Left colon (tissue), 2 donors: ENCODE results near the gene ST14. TPM values are rescaled to one million over a fixed set of nuclear protein-coding genes. Genes with fewer than 3 reads are reported as not detected.
A peak's percentile ranks its signal among the peaks of the same experiment; 100 is the strongest.

Experiments used
- ATAC-seq: fragments of 200-7000 bp; cut with Tn5 transposase; one replicate; pipeline ENCODE4 v1.9.1; 2020; ENCODE audit warnings: mild to moderate bottlenecking, moderate library complexity
- DNase-seq, 2 donors: peaks; one replicate each; pipeline ENCODE4 v3.0.0-alpha.2; 2020
- intact Hi-C, 2 donors: fragments of 100-400 bp; cut with DNase I in 1 of 2; cut with micrococcal nuclease in 1 of 2; formaldehyde crosslinking; loops; one replicate each; pipeline versions ENCODE4 v1.11.2 to v1.14.0; 2022; cut with DNase I, micrococcal nuclease
- total RNA-seq, 2 donors: library from RNA; stranded (reverse); fragmentation: NEBNext Ultra II Directional; extraction: Animal tissue kit (Norgen Biotek cat#: 25700); gene quantifications; one replicate each; pipeline ENCODE4 v1.2.1, GENCODE V29; 2021
- donor health status: DM: no; HTN: no; CAD: no.
- donor health status: DM: yes; HTN: yes; CAD: no.

The ST14 gene
- total RNA-seq, 2 donors from 2014 or later, result 499 to 535 TPM

DNA sequence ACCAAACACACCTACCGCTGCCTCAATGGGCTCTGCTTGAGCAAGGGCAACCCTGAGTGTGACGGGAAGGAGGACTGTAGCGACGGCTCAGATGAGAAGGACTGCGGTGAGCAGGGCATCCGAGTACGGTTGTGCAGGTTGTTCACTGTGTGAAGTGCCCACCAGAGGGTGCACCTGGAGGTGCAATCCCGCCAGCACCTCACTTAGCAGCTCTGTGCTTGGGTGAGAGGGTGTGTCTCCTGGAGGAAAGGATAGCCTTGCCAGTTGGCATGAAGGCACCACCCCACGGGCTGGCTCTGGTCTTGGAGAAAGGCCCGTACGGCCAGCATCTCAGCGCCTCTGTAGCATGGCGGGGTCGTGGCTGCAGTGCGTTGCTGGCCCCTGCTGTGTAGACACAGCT lies 39.4 kb downstream of the ST14 start:
- DNase-seq (no peak), ATAC-seq (no peak)
- intact Hi-C loops, result no loop called here

DNA sequence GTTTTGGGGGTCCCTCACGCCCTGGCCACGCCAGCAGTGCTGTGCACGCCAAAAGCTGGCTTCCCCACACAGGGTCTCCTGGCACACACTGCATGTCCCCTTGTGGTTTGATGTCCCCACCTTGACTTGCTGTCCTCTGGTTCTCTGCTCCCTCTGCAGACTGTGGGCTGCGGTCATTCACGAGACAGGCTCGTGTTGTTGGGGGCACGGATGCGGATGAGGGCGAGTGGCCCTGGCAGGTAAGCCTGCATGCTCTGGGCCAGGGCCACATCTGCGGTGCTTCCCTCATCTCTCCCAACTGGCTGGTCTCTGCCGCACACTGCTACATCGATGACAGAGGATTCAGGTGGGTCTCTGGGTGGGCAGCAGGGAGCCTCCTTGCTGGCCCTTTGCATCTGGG lies 40.2 kb downstream of the ST14 start:
- ATAC-seq (no peak), DNase-seq (no peak)
- intact Hi-C loops, result no loop called here

DNA sequence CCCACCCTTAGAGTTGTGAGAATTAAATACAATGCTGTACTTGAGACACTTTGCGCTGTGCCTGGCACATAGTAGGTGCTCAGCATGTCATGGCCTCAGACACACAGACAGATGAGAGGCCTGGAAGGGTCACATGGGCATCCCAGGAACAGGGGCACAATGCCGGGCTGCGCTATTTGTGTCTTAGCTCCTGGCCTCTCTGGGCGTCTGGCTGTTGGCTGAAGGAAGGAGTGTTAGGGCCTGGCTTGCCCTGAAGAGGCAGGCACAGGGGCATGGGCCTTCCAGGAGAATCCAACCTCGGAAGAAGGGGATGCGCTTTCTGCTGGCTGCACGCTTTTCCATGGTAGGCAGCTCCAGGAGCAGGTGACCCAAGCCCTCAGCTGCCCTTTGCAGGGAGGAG lies 41.4 kb downstream of the ST14 start:
- DNase-seq (no peak), ATAC-seq (no peak)
- intact Hi-C loops, result no loop called here

DNA sequence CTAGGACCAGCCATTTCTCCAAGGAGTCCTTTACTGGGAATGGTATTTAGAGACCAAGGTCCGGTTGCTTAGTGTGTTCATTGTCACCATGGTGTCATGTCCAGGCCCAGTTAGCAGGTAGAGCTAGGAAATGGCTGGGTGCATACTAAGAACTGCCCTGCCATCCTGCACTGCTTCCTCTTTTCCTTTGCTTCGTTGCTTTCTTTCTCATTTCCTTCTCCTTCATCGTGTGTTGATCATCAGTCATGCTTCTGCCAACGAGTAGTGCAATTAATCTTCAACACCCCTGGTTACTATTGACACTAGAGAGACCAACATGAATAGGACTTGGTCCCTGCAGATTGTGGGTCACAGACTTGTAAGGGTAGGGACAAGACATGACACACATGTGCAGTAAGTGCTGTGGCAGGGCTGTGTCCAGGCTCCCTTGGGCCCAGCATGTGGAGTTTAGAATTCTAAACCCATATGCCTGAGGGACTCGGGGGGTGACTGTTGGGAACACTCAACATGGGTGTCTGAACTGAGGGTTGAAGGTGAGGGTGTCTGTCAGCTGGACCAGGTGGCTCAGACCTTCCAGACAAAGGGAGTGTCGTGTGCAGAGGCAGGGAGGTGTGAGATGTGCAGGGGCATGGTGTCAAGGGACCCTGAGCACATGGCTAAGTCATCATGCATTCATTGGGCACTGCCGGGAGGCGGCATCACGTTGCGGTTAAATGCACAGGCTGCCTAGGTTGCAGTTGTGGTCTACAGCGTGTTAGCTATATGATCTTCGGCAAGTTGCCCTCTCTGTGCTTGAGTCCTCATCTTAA lies 42.6 kb downstream of the ST14 start:
- no peak for ATAC-seq
- DNase-seq, result no peak
- intact Hi-C loops, result no loop called here

DNA sequence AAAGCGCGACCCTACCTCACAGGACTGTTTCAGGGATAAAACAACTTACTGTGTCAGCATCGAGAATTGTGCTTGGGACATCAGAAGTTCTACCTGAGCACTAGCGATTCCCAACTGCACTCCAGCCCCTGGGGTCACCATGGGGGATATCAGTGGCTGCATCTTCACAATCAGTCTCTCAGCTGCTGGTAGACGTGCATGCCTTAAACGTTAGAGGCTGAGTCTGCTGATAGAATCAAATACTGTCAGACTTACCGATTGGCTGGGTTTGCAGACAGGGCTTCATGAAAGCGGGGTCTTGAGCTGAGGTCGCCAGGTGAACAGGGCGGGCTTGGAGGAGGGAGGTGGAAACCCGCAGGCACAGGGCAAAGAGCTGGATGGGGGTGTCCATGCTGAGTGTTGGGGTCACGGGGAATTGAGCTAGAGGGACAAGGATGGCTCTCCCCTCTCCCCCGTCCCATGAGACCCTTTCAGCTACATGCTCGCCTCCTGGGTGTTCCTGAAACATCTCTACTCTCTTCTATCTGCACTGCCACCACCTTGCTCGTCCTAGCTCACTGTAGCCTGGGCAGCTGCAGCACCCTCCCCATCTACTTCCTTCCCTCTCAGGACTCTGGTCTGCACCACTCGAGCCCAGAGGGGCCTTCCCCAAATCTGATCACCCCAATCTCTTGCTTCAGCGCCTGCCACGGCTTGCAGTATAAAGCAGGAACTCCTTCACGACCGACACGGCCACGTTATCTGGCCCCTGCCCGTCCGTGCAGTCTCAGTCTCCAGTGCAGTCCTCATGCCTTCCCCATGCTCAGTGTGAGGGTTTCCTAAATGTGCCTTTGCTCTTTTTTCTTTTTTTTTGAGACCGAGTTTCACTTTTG lies 43.5 kb downstream of the ST14 start:
- intact Hi-C loops, result no loop called here
- DNase-seq (peak; percentile 9 to 19), ATAC-seq (no peak)

DNA sequence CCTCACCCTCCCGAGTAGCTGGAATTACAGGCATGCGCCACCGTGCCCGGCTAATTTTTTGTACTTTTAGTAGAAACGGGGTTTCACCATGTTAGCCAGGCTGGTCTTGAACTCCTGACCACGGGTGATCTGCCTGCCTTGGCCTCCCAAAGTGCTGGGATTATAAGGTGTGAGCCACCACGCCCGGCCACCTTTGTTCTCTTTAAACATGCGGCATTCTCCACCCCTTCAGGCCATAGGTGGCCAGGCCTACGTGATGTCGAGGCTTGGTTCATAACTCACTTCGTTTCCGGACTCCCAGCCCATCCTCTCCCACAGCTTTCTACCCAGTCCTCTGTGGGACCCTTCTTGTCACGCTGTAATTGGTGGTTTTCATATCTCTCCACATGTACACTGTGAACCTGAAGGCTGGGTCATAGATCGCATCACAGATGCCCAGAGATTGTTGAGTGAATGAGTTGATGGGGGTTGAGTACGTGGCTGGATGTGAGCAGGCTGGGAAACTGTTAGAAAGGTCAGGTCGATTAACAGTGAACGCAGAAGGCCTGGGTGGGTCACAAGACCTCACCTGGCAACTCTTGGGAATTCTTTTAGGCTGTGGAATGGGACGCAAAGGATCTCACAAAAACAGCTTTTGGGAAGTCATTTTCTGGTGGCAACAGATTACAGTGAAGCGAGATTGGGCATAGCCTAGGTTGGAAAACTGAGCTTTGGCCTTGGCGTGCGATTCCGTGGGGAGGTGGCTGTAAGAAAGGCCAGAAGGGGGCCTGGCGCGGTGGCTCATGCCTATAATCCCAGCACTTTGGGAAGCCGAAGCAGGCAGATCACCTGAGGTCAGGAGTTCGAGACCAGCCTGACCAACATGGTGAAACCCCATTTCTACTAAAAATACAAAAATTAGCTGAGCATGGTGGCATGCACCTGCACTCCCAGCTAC lies 44.5 kb downstream of the ST14 start:
- ATAC-seq, result peak; percentile 45
- intact Hi-C loops, result no loop called here
- DNase-seq, result peak; percentile 16 to 47

DNA sequence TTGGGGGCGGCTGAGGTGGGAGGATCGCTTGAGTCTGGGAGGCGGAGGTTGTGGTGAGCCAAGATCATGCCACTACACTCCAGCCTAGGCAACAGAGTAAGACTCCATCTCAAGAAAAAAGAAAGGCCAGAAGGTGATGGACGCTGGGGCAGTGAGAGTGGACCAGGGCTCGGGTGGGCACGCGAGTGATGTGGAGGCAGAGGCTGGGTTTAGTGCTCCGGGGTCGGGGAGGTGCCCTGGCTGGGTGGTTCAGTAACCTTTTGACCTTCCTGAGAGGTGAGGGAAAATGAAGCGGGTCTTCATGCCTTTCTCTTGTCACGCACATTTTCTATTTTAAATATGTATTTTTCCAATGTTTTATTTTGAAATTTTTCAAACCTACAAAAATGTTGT lies 45.1 kb downstream of the ST14 start:
- intact Hi-C loops, result no loop called here
- ATAC-seq (no peak), DNase-seq (peak in 1 of 2 donors; percentile 2)

DNA sequence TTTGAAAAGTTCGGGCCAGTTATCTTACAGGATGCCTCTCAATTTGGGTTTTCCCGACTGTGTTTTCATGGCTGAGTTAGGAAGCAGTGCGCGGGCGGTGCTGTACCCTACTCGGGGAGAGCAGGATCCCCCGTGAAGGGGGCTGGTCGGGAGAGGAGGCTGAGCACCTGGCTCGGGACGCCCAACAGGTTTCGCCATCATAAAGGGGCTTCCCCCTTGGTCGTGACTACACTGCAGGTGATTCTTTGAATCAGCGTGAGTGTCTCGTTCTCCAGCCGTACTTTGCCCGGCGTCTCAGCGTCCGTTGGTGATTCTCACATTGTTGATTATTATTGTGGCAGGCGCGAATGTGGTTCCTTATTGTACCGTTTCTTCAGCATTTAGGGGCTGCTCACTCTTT lies 46.6 kb downstream of the ST14 start:
- ATAC-seq (peak; percentile 62), DNase-seq (peak; percentile 36 to 51)
- intact Hi-C loops, result no loop called here

DNA sequence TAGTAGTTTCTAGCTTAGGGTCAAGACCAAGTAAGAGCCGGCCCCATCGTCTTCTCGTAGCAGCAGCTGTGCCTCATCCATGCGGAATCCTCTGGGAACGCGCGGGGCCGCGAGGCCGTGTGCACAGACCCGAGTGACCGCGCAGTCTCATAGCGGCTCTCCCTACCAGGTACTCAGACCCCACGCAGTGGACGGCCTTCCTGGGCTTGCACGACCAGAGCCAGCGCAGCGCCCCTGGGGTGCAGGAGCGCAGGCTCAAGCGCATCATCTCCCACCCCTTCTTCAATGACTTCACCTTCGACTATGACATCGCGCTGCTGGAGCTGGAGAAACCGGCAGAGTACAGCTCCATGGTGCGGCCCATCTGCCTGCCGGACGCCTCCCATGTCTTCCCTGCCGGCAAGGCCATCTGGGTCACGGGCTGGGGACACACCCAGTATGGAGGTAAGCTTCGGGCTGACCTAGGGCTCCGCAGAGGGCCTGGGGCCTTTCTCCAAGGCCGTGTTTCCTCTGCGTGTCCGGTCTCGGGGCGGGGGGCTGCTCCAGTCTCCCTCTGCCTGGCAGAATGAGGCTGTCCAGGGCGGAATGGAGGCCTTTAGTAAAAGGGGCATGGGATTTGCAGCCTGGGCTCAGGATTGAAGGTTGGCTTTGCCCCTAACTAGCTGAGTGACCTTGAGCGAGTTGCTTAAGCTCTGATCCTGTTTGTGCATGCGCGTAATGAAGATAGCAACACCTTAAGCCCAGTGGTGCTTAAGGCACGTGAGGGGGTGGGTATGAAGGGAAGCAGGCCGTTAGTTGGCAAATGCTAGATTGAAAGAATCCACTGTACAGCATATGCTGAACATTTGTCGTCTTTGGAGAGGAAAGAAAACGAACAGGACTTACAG lies 48.9 kb downstream of the ST14 start:
- DNase-seq (no peak), ATAC-seq (no peak)
- intact Hi-C loops, result no loop called here

DNA sequence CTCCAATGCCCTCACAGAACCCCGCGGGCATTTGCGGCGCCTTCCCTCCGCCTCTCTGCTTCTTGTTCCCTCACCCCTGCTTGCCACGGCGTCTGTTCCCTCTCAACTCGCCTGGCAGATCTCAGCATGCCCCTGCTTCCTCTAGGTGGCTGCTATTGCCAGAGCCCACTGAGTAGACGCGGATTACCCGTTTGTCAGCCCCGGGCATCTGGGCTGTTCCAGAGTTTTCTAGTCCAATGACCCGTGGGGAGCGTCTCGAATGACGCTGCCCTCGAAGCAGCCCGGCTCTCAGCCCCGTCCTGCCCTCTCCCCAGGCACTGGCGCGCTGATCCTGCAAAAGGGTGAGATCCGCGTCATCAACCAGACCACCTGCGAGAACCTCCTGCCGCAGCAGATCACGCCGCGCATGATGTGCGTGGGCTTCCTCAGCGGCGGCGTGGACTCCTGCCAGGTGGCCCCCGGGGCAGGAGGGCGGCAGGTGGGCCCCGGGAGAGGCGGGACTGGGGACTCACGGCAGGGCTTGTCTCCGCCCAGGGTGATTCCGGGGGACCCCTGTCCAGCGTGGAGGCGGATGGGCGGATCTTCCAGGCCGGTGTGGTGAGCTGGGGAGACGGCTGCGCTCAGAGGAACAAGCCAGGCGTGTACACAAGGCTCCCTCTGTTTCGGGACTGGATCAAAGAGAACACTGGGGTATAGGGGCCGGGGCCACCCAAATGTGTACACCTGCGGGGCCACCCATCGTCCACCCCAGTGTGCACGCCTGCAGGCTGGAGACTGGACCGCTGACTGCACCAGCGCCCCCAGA lies 49.7 kb downstream of the ST14 start:
- ATAC-seq (no peak), DNase-seq (peak; percentile 7 to 25)
- intact Hi-C loops, result no loop called here

DNA sequence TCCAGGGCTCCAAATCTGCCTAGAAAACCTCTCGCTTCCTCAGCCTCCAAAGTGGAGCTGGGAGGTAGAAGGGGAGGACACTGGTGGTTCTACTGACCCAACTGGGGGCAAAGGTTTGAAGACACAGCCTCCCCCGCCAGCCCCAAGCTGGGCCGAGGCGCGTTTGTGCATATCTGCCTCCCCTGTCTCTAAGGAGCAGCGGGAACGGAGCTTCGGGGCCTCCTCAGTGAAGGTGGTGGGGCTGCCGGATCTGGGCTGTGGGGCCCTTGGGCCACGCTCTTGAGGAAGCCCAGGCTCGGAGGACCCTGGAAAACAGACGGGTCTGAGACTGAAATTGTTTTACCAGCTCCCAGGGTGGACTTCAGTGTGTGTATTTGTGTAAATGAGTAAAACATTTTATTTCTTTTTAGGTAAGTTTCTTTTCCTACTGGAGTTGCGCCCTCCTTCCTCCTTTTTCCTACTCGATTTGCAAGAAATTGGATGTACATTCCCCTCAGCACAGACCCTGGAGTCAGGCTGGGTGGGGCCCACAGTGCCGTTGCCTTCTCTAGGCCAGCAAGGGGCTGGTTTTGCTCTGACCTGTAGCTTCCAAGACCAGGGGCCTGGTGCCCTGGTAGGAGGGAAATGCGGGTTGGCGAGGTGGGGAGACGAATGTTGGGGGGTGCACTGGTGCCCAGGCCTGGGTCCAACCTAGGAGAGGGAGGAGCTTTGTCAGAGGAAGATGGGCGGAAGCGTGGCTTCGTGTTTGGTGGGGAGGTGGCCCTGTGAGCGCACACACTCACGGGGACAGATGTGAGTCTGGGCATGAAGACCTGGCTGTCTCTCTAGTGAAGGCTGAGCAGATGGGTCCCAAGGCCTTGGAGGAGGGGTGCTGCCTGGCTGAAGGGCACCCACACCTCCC lies 50.6 kb downstream of the ST14 start:
- ATAC-seq (no peak), DNase-seq (peak; percentile 8 to 23)
- intact Hi-C loops, result no loop called here

DNA sequence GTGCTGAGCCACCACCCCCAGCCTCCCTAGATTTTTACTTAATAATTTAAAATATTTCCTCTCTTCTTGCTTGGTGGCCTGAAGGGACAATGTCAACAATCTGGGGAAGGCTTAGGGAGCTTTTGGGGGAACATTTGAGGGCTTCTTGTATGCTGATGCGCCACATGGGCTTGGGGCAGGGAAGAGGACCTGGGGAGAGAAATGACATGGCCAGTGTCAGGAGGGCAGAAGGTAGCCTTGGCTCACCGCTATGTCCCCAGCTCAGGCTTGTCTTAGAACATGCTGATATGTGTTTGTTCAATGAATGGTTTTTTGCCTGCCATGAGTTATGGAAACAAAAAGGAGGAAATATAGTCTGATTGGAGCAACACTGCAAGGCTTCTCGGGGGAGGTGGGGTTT lies 51.6 kb downstream of the ST14 start:
- intact Hi-C loops, result no loop called here
- ATAC-seq, result no peak
- peak in 1 of 2 donors; percentile 1 for DNase-seq

DNA sequence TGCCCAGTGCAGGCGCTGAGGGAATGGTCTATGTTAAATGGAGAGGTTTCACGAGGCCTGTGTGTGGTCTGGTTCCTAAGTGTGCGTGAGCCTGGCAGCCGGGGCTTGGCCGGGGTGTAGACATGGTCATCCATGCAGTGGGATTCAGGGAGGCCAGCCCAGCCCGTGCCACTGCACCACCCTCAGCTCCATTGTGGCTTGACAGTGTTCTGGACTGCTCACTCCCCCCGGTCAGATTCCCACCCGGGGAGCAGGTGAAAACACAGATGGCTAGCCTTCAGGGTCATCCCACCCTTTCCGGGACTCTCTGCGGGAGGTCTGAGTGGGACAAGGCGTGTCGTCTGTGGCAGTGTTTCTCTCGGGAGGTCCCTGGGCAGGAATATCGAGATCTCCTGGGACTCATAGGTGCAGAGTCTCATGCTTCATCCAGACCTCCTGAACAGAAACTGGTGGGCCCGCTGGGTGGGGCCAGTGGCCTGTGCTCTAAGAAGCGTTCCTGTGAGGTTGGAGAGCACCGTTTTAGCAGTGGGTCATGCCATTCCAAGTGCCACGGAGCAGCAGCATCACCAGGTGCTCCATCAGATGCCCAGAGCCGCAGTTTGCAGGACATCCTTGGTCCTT lies 52.3 kb downstream of the ST14 start:
- peak in 1 of 2 donors; percentile 6 for DNase-seq
- ATAC-seq, result no peak
- intact Hi-C loops, result no loop called here

DNA sequence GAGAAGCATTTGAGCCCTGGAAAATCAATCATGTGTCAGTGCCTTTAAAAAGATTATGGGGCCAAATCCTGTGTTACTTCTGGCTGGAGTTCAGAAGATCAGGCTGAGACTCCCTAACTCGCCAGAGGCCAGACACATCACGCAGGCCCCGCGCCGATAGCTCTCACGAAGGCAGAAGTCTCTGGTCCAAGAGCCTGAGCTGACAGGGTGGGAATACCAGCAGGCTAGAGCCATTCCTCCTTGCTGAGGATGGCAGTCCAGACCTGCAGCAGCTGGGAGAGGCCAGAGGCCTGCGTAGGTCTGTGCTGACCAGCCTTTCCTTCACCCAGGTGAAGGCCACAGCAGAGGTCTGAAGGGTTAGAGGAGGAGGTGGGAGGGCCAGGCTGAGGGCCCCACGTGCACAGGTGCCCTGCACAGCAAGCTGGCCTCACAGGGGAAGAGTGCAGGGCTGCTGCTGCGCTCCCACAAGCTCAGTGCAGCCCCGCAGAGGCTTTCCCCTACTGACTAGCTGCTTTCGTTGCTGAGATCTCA lies 52.9 kb downstream of the ST14 start:
- ATAC-seq (peak; percentile 31), DNase-seq (peak in 1 of 2 donors; percentile 12)
- intact Hi-C loops, result no loop called here

DNA sequence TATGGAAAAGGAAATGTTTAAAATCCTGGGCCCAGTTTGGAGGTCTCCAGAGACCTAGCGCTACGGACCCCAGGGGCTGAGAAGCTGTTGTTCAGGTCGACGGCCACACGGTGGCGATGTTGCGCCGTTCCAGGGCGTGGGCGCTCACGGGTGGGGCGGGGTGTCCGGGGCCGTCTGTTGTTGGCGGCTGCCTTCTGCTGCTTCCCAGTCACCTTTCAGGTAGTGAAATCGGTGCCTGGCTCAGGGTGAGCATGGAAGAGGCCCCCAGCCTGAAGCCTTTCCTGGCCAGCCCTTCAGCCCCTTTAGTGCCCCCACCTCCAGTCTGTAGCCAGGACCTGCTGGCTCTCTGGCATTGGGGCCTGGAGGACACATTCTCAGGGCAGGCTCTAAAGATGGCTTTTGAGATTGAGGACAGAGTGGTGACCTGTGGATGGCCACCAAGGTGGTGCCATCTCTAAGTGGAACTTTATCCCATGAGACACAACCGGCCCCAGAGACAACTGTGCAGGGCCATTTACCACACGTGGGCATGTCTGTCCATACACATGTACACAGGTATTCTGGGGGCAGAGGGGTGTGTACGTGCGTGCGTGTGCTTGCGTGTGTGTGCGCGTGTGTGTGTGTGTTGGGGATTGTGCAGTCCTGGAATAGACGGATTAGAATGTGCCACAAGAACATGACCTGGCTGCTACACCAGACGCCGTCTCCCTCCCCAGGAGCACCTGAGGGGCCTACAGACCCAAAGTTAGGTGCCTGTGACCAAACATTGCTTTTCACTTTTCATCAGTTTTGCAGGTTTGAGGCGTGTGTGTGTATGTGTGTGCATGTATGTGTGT lies 53.8 kb downstream of the ST14 start:
- intact Hi-C loops, result no loop called here
- ATAC-seq (peak; percentile 68), DNase-seq (peak in 1 of 2 donors; percentile 78)
